ENCODE data around the gene FAM120B.
"Not testable (repeated sequence)": the region's sequence is repeated elsewhere in the genome, so short reads cannot be mapped to it uniquely, and the experiment has no call there.

Gene FAM120B

DNA sequence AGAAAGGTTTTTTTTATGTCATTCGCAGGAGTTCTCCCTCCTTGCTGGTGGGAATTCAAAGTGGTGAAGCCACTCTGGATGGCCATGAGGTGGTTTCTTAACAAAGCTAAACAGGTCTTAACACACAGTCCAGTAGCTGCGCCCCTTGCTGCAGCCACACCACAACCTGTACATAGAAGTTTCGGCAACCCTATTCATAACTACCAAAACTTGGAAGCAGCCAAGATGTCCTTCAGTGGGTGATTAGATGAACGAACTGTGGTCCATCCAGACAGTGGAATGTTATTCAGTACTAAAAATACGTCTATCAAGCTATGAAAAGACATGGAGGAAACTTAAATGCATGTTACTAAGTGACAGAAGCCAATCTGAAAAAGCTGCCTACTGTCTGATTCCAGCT, 78.9 kb downstream of the FAM120B start:
- DNase-seq (ENCODE audit: low read depth, low spot score) = no peak

DNA sequence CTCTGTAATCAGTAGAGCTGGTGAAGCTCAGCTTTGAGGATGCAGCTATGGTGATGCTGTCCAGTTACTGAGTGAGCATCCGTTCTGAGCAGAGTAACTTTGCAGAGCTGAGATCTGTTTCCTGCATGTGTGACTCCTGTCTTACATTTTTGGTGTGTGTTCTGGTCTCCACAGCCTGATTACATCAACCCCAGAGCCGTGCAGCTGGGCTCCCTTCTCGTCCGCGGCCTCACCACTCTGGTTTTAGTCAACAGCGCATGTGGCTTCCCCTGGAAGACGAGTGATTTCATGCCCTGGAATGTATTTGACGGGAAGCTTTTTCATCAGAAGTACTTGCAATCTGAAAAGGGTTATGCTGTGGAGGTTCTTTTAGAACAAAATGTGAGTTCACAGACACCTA, 81.6 kb downstream of the FAM120B start:
- no peak for DNase-seq (ENCODE audit: low read depth, low spot score)

GRCh38 chr6:170393033-170393432, 86.5 kb downstream of the FAM120B start:
- DNase-seq (ENCODE audit: low read depth, low spot score) = no peak

- no peak for DNase-seq (ENCODE audit: low read depth, low spot score)
Observed at GRCh38 chr6:170393807-170394399, 87.3 kb downstream of the FAM120B start.

DNA sequence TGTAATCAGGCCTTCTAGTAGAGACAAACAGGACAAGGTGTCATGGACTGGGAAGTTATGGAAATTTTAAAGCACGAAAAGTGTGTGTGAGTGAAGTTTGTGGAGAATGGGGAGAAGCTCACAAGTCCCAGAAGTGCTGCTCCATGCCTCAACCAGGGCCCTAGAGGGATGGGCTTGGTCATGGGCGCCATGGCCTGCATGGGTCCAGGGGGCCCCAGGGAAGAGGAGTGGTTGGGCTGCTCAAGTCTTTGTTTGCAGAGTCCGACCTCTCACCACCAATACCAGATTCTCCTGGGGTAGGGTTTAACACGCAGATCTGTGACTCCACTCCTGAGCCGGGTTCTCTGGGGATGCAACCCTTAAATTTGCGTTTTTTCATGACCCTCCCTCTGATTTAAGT, 88.4 kb downstream of the FAM120B start:
- DNase-seq (ENCODE audit: low read depth, low spot score) = no peak

DNA sequence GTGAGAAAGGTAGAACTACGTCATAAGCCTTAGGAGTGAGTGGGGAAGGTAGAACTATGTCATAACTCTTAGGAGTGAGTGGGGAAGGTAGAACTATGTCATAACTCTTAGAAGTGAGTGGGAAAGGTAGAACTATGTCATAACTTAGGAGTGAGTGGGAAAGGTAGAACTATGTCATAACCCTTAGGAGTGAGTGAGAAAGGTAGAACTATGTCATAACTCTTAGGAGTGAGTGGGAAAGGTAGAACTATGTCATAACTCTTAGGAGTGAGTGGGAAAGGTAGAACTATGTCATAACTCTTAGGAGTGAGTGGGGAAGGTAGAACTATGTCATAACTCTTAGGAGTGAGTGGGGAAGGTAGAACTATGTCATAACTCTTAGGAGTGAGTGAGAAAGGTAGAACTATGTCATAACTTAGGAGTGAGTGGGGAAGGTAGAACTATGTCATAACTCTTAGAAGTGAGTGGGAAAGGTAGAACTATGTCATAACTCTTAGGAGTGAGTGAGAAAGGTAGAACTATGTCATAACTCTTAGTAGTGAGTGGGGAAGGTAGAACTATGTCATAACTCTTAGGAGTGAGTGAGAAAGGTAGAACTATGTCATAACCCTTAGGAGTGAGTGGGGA, 92.3 kb downstream of the FAM120B start:
- DNase-seq (ENCODE audit: low read depth, low spot score) = not testable (repeated sequence)

- DNase-seq (ENCODE audit: low read depth, low spot score) = not testable (repeated sequence)
Observed at GRCh38 chr6:170399955-170400558, 93.5 kb downstream of the FAM120B start.

DNA sequence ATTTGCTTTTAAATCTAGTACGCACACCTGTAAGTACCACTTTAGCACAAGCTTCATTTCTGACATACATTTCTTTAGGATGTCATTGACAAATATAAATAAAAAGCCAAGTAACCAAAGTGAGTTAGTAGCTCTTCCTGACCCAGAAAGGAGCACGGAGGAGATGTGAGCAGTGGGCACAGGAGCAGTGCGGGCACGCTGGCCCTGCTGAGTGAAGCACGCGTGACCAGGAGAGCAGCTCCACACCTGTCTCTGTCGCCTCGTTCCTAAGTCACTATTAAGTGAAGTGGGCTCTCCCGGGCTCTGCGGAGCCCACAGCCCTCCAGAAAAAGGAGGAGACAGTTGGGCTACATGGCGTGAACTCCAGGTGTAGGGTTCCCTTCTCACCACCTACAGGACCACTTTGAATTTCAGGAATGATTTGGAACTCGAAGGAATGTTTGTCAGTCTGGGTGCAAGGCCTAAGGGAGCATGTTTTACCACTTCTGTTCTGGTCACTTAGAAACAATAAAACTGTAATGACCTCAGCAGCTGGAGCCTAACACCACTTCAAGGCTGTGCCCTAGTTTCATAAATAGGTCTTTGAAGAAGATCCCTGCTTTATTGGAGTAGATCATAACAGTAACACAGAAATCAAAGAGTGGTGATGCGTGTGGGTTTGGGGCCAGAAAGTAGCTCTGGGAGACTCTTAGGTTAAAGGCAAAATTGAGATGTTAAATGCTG, 95.9 kb downstream of the FAM120B start:
- no peak for DNase-seq (ENCODE audit: low read depth, low spot score)

GRCh38 chr6:170403451-170403850, 96.9 kb downstream of the FAM120B start:
- no peak for DNase-seq (ENCODE audit: low read depth, low spot score)

DNA sequence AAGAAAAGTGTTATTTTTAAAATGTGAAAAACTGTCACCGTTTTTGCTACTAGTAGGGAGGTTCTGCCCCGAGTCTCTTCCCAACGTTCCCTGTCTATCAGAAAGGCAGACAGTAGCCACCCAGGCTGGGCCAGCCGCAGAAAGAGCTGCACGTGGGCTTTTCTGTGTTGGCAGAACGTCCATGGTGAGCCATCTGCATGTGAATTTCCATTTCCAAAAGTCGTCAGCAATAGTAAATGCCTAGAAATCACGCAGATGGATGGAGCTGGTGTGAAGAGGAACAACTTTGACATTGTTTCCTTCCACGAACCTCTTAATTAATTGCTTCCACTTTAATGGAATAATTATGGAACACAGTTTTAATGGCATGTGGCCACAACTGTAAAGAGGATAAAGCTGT, 97.5 kb downstream of the FAM120B start:
- DNase-seq (ENCODE audit: low read depth, low spot score) = no peak

DNA sequence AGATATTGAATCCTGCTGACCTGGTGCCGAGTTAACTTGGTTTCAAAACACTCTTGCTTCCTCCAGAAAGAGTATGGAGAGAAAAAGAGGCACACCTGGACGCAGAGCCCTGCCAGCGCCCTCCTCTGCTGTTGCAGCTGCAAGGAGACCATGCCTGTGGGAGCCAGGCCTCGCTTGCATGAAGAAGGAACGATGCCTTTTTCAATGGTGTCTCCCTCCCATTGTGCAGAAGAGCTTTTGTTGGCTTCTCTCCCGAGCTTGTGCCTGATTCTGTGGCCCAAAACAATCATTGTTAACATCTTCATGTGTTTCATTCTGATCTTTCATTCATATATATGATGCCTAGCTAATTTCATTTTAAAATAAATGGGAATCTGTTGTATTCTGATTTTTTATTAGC, 98.1 kb downstream of the FAM120B start:
- DNase-seq (ENCODE audit: low read depth, low spot score) = no peak

DNA sequence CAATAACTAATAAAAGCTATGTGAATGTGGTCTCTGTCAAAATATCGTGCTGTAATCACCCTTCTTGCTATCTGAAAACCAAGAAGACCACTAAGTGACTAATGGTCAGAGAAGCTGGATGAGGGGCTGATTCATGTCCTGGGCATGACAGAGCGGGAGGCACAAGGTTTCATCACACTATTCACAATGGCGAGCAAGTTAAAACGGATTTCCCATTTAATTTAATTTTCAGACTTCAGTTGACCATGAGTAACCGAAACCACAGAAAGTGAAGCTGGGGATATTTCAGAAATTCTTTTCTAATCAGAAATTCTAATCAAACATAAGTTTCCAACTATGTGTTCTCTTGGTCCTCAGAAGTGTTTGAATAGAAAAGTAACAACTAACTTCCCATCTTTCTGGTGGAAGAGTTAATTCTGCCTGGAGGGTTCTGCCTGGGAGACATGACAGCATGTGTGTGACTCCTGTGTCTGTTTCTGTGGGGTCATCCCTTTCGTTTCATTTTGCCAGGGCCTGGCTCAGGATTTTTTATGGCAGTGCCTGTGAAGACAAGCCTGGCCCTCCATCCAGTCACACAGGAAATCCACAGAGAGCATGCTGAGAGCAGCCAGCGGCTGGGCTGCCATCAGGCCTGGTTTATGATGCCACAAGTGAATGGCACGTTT, 98.9 kb downstream of the FAM120B start:
- no peak for DNase-seq (ENCODE audit: low read depth, low spot score)

DNA sequence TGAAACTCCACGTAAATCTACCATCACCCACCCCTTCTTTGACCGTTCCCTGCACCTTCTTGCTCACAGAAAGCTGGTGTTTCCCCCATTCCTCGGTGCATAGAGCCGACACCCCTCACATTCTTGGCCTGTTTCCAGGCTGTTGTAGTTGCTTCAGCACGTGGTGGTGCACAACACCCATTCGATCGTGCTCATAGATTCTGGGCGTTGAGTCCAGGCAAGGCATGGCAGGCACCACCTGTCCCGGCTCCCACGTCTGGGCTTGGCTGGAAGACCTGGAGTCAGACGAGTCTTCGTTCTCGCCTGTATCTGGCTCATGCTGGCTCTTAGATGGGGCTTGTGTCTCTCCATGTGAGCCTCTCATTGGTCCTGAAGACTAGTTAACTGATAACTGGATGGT, 100.6 kb downstream of the FAM120B start:
- no peak for DNase-seq (ENCODE audit: low read depth, low spot score)

DNA sequence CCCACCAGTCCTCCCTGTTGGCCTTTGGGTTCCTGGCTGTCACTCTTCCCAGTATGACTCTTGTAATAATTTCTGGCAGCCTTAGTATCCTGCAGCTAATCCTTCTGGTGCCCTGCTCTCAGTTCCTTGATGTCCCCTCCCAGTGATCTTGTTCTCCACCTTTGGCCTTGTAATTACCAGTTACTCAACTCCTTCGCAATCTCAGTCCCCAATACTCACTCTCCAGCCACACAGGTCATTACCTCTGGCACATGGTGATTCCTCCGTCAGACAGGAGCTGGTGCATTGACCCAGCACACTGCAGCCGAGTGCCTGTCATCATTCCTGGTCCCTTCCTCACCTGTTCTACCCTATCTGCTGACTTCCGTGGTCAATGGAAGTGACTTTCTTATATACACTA, 101.4 kb downstream of the FAM120B start:
- no peak for DNase-seq (ENCODE audit: low read depth, low spot score)

GRCh38 chr6:170409746-170410145, 103.2 kb downstream of the FAM120B start:
- DNase-seq (ENCODE audit: low read depth, low spot score) = not testable (repeated sequence)

DNA sequence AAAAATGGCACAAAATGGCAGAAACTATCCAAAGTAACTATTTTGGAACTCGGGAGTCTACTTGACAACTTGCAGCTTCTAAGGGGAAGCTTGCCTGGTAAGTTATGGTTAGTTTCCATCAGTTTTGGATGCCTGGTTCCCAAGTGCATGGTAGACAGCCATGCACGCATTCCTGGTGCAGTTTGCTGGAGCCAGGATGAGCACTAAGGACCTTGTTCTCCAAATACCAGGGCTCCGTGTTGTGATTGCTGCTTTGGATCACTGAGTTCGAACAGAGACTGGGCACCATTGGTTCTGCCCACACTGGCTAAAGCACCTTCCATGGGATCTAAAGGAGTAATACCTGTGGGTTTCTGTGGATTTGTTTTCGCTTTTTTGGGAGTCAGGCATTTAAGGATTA, 103.7 kb downstream of the FAM120B start:
- DNase-seq (ENCODE audit: low read depth, low spot score) = no peak

DNA sequence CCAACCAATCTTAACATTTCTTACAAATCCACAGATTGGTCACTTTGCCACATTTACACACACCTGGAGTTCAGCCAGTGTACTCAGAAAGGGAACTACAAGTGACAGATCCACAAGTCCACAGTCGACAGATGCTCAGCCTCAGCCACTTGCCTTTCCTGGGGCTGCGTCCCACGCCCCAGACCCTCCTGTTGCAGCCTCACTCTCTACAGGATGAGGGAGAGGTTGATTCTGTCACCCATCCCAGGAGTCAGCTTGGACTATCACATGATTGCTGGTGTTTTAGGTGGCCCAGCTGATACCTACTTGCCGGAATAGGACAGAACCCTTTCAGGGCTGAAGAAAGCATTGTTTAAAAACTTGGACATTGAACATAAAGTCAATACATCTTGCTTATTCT, 108.8 kb downstream of the FAM120B start:
- no peak for DNase-seq (ENCODE audit: low read depth, low spot score)

DNA sequence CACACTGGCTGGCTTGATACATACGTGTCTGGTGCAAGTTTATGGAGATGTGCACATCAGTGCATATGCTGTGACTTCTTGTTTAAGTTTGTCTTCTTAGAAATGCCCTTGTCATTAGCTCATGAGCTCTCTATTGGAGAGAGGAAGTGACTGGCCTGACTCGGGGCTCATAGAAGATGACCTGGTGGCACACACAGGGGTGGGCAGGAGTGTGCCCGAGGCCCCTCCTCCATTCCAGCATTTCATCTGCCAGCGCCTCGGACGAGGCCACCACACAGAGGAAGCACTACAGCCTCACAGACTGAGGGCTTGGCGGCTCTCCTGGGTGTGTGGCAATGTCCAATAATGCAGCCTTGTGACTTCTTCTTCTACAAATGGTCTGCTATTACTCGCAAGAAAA, 109.7 kb downstream of the FAM120B start:
- no peak for DNase-seq (ENCODE audit: low read depth, low spot score)

- DNase-seq (ENCODE audit: low read depth, low spot score) = no peak
Observed at GRCh38 chr6:170416959-170417606, 110.5 kb downstream of the FAM120B start.

- no peak for DNase-seq (ENCODE audit: low read depth, low spot score)
Observed at GRCh38 chr6:170417881-170418280, 111.3 kb downstream of the FAM120B start.

GRCh38 chr6:170420283-170420682, 113.7 kb downstream of the FAM120B start:
- DNase-seq (ENCODE audit: low read depth, low spot score) = no peak

All from activated naive CD8-positive, alpha-beta T cell treated with anti-CD3 and anti-CD28 coated beads, Interleukin-2, amount 50 U/mL, for 16 hours (primary cell).